A673 (cell line): ENCODE measurements around the gene LRRC74B. TPM values are rescaled to one million over a fixed set of nuclear protein-coding genes. Genes with fewer than 3 reads are reported as not detected.
"Not testable (repeated sequence)": the region's sequence is repeated elsewhere in the genome, so short reads cannot be mapped to it uniquely, and the experiment has no call there.

ENCODE experiments used
- BruUV-seq: library from RNA; stranded (reverse); fragments of 400-500 nt; replicated peaks from 2 replicates; lab custom pipeline; 2021; lab: Mats Ljungman, UMichigan
- CTCF ChIA-PET: fragments of 300-600 bp; sonication (Branson Sonifier 250); formaldehyde crosslinking; loops from one replicate; lab custom pipeline; 2022; ENCODE audit warnings: antibody characterized with exemption; lab: Charles Lee
- POLR2A ChIA-PET: fragments of 300-600 bp; sonication (Branson Sonifier 250); formaldehyde crosslinking; loops from one replicate; lab custom pipeline; 2022; ENCODE audit warnings: antibody characterized with exemption; ENCODE audit not compliant: low non-redundant PET; lab: Charles Lee
- DNase-seq: peaks from one replicate; pipeline ENCODE4 v3.0.0-alpha.2; 2015; ENCODE audit warnings: low spot score
- H3K27ac ChIP-seq: fragments of 200-600 bp; sonication (generic); 2 replicates; pipeline ENCODE4 v1.5.1; 2016; ENCODE audit warnings: mixed run types, low read depth, mild to moderate bottlenecking, mixed read lengths, antibody characterized with exemption, low read length; ENCODE audit not compliant: poor library complexity, severe bottlenecking
- H3K27me3 ChIP-seq: fragments of 200-600 bp; sonication (generic); replicated peaks from 2 replicates; pipeline ENCODE4 v1.6.1; 2017; ENCODE audit warnings: mixed run types, low read depth, mild to moderate bottlenecking, mixed read lengths, antibody characterized with exemption, low read length; ENCODE audit not compliant: insufficient read depth, poor library complexity
- H3K36me3 ChIP-seq: fragments of 200-600 bp; sonication (generic); 2 replicates; pipeline ENCODE4 v1.6.1; 2016; ENCODE audit warnings: mixed run types, mild to moderate bottlenecking, mixed read lengths, antibody characterized with exemption, low read length; ENCODE audit not compliant: insufficient read depth, poor library complexity, severe bottlenecking
- H3K4me1 ChIP-seq: fragments of 200-600 bp; sonication (generic); 2 replicates; pipeline ENCODE4 v1.6.1; 2017; ENCODE audit warnings: mixed run types, mild to moderate bottlenecking, mixed read lengths, antibody characterized with exemption, low read length; ENCODE audit not compliant: insufficient read depth, poor library complexity, severe bottlenecking
- H3K4me3 ChIP-seq: fragments of 200-600 bp; sonication (generic); 2 replicates; pipeline ENCODE4 v1.5.1; 2016; ENCODE audit warnings: low read depth, mixed run types, mild to moderate bottlenecking, mixed read lengths, low read length; ENCODE audit not compliant: poor library complexity, severe bottlenecking
- H3K9me3 ChIP-seq: fragments of 200-600 bp; sonication (generic); 2 replicates; pipeline ENCODE4 v1.6.1; 2016; ENCODE audit warnings: mixed run types, low read depth, mild to moderate bottlenecking, mixed read lengths, antibody characterized with exemption, low read length; ENCODE audit not compliant: poor library complexity, severe bottlenecking
- EZH2 ChIP-seq: fragments of 200-600 bp; sonication (generic); IDR thresholded peaks from 2 replicates; pipeline ENCODE4 v1.6.1; 2017; ENCODE audit warnings: borderline replicate concordance, low read depth, mild to moderate bottlenecking, mixed read lengths, antibody characterized with exemption, low read length; ENCODE audit not compliant: poor library complexity, severe bottlenecking
- intact Hi-C: fragments of 100-400 bp; cut with micrococcal nuclease; formaldehyde crosslinking; loops from one replicate; pipeline ENCODE4 v1.10.0; 2022; ENCODE audit not compliant: unreplicated experiment
- total RNA-seq: library from RNA; stranded (reverse); gene quantifications from 2 replicates; pipeline ENCODE4 v1.2.3, GENCODE V29; 2021
- TF ChIP-seq, protein P1 (sequence below): fragments of 300-800, 200-600 bp; sonication (generic); conservative IDR thresholded peaks from 2 replicates; pipeline ENCODE4 v1.5.1; 2017; ENCODE audit warnings: low read depth, mild to moderate bottlenecking, antibody characterized with exemption, low read length, moderate library complexity, mixed read lengths

Gene LRRC74B
- total RNA-seq, 1 experiment from 2014 or later = not detected

DNA sequence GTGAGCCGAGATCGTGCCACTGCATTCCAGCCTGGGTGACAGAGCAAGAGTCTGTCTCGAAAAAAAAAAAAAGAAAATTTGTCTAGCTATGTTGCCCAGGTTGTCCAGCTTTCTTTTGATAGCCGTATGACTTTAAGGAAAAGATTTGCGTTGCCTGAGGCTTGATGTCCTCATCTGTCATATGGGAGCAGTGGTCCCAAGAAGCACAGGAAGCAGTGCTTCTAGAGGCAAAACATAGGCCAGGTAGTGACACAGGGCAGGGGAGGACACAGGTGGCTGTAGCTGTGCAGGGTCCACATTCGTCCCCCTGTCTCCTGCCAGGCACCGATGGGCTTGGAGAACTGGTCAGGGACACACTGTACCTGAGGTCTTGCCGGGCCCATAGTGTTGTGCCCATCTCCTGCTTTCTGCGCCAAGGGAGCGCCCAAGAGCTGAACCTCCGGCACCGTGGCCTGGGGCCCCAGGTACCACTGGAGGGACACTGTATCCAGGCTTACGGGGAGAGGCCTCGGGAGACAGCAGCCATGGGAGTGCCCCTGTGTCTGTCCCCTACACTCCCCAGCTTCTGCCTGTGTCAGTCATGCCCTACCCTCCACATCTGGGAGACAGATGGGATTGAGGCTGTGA is 1.4 kb downstream of the LRRC74B start:
- BruUV-seq = no TSS peak
- Histone ChIP-seq H3K4me1 (peaks cover 10% of the 10 kb centered on the region), H3K36me3 (no peaks in the 10 kb centered on the region), H3K27ac (no peak overlapping the region), H3K9me3 (no peaks in the 10 kb centered on the region), H3K4me3 (no peak overlapping the region), H3K27me3 (no peaks in the 10 kb centered on the region)
- CTCF ChIA-PET = no interaction called here
- no peak for DNase-seq
- intact Hi-C loops = no loop called here
- POLR2A ChIA-PET = no interaction called here
- TF ChIP-seq EZH2 = no peak
- TF ChIP-seq, protein P1, sequence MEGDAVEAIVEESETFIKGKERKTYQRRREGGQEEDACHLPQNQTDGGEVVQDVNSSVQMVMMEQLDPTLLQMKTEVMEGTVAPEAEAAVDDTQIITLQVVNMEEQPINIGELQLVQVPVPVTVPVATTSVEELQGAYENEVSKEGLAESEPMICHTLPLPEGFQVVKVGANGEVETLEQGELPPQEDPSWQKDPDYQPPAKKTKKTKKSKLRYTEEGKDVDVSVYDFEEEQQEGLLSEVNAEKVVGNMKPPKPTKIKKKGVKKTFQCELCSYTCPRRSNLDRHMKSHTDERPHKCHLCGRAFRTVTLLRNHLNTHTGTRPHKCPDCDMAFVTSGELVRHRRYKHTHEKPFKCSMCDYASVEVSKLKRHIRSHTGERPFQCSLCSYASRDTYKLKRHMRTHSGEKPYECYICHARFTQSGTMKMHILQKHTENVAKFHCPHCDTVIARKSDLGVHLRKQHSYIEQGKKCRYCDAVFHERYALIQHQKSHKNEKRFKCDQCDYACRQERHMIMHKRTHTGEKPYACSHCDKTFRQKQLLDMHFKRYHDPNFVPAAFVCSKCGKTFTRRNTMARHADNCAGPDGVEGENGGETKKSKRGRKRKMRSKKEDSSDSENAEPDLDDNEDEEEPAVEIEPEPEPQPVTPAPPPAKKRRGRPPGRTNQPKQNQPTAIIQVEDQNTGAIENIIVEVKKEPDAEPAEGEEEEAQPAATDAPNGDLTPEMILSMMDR = no peak

DNA sequence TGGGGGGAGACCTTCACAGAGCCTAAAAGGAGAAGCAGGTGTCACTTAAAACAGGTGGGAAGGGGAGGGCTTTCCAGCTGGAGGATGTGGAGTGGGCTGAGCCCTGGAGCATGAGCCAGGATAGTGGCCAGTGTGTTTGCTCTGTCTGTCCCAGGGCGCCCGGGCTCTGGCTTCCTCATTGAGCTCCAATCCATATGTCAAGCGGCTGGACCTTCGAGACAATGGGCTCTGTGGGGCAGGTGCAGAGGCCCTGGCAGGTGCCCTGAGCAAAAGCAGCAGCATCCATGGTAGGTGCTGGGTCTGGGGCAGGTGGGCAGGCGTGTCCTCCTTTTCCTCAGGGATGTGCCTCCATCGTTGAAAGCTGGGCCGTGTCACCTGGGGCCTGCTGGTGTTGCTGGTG is 2.0 kb downstream of the LRRC74B start:
- Histone ChIP-seq H3K4me3 (no peak overlapping the region), H3K27me3 (no peaks in the 10 kb centered on the region), H3K27ac (no peak overlapping the region), H3K4me1 (peaks cover 10% of the 10 kb centered on the region), H3K36me3 (no peaks in the 10 kb centered on the region), H3K9me3 (no peaks in the 10 kb centered on the region)
- intact Hi-C loops = no loop called here
- TF ChIP-seq EZH2 = no peak
- TF ChIP-seq, protein P1 = no peak
- CTCF ChIA-PET = no interaction called here
- BruUV-seq = no TSS peak
- DNase-seq = no peak
- POLR2A ChIA-PET = no interaction called here

DNA sequence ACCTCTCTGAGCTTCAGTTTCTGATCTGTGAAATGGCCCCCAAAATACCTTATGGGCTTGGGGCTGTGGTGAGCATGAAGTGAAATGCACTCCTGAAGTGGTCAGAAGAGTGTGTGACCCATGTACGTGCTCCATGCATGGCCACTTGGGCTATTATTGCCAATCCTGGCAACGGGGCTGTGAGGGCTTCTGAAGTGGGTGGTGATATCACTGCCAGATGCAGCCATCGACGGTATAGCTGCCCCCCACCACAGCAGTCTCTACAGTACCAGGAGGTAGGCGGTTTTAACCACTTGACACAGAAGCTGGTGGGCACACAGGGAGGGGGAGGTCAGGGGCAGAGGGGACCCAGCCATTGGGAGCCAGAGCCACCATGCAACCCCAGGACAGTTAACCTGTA is 2.7 kb downstream of the LRRC74B start:
- H3K9me3 ChIP-seq, H3K27ac ChIP-seq, BruUV-seq, H3K36me3 ChIP-seq, H3K4me3 ChIP-seq, CTCF ChIA-PET, H3K27me3 ChIP-seq, intact Hi-C loops, POLR2A ChIA-PET, DNase-seq: not testable (repeated sequence)
- H3K4me1 ChIP-seq = peaks cover 10% of the 10 kb centered on the region

DNA sequence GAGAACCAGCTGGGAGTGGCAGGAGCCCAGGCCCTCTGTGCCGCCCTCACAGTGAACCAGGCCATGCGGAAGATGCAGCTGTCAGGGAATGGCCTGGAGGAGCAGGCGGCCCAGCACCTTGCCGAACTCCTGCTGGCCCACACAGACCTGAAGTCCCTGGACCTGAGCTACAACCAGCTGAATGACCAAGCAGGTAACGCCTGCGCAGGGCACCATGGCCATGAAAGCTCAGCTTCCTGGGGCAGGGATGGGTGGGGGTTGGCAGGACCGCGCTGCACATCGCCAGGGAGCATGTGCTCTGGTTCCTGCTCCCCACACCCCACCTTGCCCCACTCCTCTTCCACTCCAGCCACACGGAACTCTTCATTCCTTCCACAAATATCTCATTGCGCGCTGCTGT is 3.2 kb downstream of the LRRC74B start:
- POLR2A ChIA-PET, H3K27ac ChIP-seq, H3K27me3 ChIP-seq, H3K36me3 ChIP-seq, intact Hi-C loops, BruUV-seq, DNase-seq, H3K9me3 ChIP-seq, H3K4me3 ChIP-seq, CTCF ChIA-PET: not testable (repeated sequence)
- peaks cover 10% of the 10 kb centered on the region for H3K4me1 ChIP-seq
